CD4-positive, alpha-beta T cell treated with Interleukin-12 subunit alpha and Interleukin-12 subunit beta, for 1 hour (primary cell): ENCODE measurements around the gene C1QTNF8.
"Not testable (repeated sequence)": the region's sequence is repeated elsewhere in the genome, so short reads cannot be mapped to it uniquely, and the experiment has no call there.

Experiments
- DNase-seq: peaks from one replicate; pipeline ENCODE4 v3.0.0-alpha.2; 2020

Gene C1QTNF8

GRCh38 chr16:1107141-1107540, 11.1 kb upstream of the C1QTNF8 start:
- DNase-seq, result no peak

- no peak for DNase-seq
Measured at GRCh38 chr16:1106659-1107058, 10.6 kb upstream of the C1QTNF8 start.

GRCh38 chr16:1105888-1106620, 10.0 kb upstream of the C1QTNF8 start:
- peak; percentile 28 for DNase-seq

GRCh38 chr16:1103636-1103980, 7.6 kb upstream of the C1QTNF8 start:
- no peak for DNase-seq

GRCh38 chr16:1102921-1103635, 7.0 kb upstream of the C1QTNF8 start:
- peak; percentile 76 for DNase-seq

- DNase-seq, result no peak
Measured at GRCh38 chr16:1102333-1102700, 6.3 kb upstream of the C1QTNF8 start.

GRCh38 chr16:1101573-1102332, 5.7 kb upstream of the C1QTNF8 start:
- DNase-seq, result no peak

- no peak for DNase-seq
Measured at GRCh38 chr16:1101133-1101532, 5.1 kb upstream of the C1QTNF8 start.

- no peak for DNase-seq
Measured at GRCh38 chr16:1100084-1100800, 4.2 kb upstream of the C1QTNF8 start.

GRCh38 chr16:1099189-1100083, 3.4 kb upstream of the C1QTNF8 start:
- no peak for DNase-seq

GRCh38 chr16:1098266-1098991, 2.4 kb upstream of the C1QTNF8 start:
- DNase-seq, result no peak

- no peak for DNase-seq
Measured at GRCh38 chr16:1097800-1098199, 1.8 kb upstream of the C1QTNF8 start.

GRCh38 chr16:1097156-1097555, 1.1 kb upstream of the C1QTNF8 start:
- no peak for DNase-seq

- no peak for DNase-seq
Measured at GRCh38 chr16:1095450-1096168, 435 bp downstream of the C1QTNF8 start.

GRCh38 chr16:1094601-1095449, 1.2 kb downstream of the C1QTNF8 start:
- DNase-seq, result no peak

GRCh38 chr16:1094124-1094479, 1.9 kb downstream of the C1QTNF8 start:
- no peak for DNase-seq

- DNase-seq, result no peak
Measured at GRCh38 chr16:1093284-1094123, 2.5 kb downstream of the C1QTNF8 start.

- DNase-seq, result not testable (repeated sequence)
Measured at GRCh38 chr16:1092685-1093283, 3.3 kb downstream of the C1QTNF8 start.
